SH-SY5Y (cell line): ENCODE data around the gene LRRC4B.

Experiments
- GATA2 ChIP-seq: IDR thresholded peaks from 2 replicates; pipeline ENCODE4 v1.6.1; 2011; ENCODE audit warnings: mild to moderate bottlenecking, low read depth, low read length
- GATA3 ChIP-seq: IDR thresholded peaks from 2 replicates; pipeline ENCODE4 v1.6.1; 2011; ENCODE audit warnings: low read depth, mild to moderate bottlenecking, low read length, moderate library complexity

Gene LRRC4B

DNA sequence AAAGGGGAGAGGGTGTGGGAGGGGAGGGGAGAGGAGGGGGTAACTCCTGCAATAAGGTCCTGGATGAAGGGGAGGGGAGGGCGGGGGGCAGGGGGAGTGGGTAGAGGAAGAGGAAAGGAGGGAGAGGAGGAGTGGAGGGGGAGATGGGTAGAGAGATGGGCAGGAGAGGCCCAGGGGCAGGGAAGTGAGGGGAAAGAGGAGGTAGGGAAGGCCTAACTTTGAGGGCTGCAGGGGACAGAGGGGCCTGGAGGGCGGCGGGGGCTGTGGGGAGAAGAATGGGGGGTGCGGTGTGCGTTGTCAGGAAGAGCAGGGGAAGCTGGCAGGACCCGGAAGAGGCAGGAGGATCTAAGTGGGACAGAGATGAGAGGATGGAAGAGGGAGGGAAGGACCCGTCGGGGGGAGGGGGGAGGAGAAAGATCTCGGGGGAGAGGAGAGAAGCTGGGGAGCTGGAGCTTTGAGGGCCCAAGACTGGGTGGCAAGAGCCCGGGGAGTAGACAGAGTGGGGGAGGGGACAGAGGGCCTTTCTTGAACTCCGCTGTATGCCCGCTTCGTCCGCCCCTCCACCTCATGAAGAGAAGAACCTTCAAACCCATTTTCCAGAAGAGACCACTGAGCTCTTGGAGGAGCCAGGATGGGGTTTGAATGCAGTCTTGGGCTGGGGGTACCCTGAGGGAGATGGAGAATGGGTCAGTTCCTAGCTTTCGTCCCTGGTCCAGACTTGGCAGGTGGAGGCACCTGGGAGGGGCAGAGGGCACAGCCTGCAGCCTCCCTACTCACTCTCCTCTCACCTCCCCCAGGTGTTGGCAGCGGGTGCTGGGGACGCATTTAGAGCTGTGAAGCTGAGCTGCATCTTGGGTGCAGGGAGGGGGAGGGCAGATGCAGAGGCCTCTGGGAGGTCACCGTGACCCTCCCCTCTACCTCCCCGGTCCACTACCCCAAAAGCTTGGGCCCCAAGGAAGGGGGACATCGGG lies 778 bp upstream of the LRRC4B start:
- TF ChIP-seq GATA2 (no peak), GATA3 (no peak)

DNA sequence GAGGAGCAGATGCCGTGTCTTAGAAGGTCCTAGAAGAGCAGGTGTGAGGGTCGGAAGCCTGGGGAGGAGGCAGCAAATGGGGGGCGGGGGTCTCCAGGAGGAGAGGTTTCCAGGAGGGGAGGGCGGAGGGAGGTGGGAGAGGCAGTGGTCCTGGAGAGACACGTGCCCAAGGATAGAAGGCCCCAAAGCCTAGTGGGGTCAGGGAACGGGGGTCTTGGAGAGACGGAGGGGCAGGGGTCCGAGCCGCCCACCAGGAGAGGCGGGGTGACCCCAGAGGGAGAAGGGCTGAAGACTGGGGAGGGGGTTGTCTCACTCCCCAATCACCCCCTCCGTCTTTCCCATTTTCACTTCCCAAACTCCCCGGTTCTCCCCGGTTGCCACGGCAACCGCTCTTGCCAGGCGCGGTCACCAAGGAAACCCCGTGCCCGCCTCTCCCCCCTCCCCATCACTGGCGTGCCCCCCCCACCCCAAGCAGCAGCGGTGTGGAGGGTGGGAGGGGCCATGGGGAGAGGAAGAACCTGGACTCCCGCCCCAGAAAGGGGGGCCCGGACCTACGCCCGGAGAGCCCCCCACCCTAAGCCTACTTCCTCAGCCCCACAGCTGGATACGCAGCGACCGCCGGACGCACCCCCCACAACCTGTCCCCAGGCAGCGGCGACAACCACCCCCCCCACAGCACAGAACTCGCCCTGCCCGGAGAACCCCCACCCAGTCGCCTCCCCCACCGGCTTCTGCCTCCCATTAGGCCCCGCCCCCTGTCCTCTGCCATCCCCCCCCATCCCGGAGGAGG lies 988 bp downstream of the LRRC4B start:
- TF ChIP-seq GATA2 (no peak), GATA3 (no peak)

DNA sequence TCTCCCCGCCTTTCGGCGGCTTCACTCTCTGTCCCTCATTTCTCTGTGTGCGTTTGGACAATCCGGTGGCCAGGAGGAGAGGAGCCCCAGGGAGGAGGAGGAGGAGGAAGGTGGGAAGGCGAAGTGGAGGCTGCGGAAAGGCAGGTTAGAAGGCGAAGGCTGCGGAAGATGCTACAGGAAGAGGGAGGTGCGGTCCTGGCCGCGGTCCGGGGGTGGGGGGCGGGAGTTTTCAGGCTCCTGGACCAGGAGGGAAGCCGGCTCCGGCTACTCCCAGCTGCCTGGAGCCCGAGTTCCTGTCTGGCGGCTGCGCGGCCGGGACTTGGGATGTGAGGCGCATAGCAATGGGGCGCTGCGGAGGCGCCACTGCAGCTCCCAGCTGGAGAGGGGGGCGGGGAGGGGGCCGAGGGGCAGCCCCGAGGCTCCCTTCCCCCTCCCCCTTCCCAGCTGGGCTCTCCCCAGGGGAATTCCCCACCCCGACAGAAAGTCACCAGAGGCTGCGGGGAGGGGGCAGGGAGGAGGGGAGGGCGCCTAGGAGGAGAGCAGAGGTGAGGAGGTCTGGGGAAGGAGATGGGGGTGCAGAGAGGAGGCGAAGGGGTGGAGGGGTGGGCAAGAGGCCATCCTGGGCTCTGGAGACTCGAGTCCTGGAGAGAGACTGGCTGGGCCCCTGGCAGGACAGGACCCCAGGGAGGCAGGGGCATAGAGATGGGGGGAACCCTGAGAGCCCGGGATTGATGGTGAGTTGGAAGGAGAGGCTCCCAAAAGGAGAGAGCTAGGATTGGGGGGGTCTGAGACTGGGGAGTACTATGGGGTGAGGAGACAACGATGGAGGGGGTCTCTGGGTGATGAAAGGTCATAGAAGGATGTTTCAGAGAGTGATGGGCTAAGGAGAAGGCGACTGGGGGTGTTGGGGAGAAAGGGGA lies 2.0 kb downstream of the LRRC4B start:
- TF ChIP-seq GATA3 (no peak), GATA2 (no peak)

DNA sequence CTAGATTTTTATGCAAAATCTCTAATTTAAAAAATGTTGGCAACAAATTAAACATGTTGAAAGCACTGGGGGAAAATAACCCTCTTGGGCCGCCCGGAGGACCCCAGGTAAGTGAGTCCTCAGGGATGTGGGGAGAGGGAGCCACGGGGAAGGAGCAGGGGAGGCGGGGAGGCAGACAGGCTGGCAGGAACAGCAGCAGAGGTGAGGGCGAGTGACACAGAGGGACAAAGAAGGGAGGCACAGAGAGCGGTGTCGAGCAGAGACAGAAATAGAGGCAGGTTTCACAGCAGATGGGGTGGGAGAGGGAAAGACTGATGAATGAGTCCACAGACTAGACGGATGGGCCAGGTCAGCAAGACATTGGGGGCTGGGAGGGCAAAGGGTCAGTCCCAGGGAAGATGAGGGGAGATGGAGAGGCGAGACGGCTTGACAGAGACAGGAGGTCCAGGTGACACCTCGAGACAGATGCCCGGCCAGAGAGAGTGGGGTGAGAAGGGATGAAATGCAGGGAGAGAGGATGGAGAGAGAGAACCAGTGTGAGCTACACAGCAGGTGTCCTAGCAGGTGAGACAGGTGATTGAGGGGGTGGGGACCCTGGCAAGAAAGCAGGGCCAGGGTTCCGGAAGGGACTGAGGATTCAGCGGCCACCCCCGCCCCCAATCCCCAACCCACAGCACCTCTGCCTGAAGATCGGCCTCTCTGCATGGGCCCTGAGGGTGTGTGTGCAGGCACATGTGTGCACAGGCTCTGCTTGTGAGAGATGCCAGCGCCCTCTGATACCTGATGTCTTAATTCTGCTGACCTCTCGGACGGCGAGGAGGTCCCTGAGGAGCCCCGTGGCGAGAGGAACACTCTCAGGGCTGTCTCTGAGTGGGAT lies 3.8 kb downstream of the LRRC4B start:
- TF ChIP-seq GATA2 = no peak
- TF ChIP-seq GATA3 = no peak

DNA sequence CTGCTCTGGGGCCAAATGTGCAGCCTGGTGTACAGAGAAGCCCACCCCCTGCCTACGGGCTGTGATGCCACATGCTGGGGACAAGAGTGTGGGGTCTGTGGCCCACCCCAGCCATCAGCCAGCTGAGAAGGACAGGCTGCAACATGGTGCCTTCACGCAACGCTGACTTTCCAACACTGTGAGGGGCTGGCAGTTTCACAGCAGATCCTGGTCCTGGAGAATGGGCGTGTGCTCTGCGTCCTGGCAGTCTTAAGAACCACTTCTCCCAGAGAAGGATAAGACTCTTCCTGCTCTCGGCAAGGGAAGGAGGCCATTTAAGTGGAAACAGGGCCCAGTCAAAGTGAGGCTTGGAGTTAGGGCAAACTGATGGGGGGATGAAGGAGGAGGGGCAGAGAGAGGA lies 4.6 kb downstream of the LRRC4B start:
- no peak for TF ChIP-seq GATA2
- no peak for TF ChIP-seq GATA3

DNA sequence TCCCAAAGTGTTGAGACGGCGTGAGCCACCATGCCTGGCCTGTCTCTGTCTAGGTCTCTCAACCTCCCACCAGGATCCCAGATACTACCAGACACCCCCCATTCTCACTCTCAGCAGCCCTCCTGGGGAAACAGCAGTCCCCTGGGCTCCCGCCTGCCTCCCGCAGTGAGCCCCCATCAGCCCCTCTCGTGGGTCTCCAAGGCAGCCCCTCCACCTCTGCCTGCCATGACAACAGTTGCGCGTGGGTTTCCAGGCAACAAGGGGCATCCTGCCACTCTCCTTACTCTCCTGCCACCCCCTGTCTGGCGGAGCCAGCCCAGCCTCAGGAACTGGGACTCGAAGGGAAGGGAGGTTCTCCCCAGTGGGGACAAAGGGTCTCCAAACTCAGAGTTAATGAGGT lies 5.2 kb downstream of the LRRC4B start:
- no peak for TF ChIP-seq GATA3
- no peak for TF ChIP-seq GATA2

DNA sequence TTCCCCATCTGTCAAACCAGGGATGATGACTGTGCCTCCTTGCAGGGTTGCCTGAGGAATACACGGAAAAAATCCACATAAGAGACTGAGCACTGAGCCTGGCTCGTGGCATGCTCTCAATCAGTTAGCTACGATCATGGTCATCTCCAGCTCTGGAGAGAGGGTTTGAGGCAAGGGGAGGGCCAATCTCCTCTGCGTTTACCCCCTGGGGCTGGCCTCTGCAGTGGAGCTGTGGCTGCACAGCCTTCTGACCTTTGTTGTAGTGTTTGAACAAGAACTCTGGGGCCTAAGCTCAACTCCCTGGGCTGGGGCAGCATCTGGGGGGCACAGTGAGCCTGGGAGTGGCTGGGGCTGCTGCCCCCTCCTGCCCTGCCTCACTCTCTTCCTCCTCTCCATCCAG lies 5.9 kb downstream of the LRRC4B start:
- no peak for TF ChIP-seq GATA2
- no peak for TF ChIP-seq GATA3

DNA sequence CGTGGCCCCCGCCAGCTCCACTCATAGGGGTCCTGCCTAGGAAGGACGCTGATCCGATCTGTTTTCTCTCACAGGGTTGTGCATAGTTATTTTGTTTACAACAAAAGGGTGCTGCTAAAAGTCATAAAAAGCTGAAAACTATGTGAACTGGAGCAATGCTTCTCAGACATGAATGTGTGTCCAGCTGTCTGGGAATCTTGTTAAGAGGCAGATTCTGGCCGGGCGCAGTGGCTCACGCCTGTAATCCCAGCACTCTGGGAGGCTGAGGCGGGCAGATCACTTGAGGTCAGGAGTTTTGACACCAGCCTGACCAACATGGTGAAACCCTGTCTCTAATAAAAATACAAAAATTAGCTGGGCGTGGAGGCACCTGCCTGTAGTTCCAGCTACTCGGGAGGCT lies 8.6 kb downstream of the LRRC4B start:
- no peak for TF ChIP-seq GATA3
- no peak for TF ChIP-seq GATA2

DNA sequence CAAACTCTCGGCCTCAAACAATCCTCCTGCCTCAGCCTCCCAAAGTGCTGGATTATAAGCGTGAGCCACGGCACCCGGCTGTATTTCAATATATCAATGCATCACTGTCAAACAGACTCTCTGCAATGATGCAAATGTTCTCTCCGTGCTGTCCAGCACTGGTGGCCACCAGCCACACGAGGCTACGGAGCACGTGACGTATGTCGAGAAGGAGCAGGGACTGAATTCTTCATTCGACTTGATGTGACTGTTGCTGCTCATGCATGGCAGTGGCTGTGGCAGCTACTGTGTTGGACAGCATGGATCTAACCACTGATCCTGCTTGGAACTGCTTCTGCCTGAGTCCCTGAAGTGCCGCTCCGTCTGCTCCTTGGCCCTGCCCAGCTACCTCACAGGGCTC lies 9.8 kb downstream of the LRRC4B start:
- TF ChIP-seq GATA2 (no peak), GATA3 (no peak)

DNA sequence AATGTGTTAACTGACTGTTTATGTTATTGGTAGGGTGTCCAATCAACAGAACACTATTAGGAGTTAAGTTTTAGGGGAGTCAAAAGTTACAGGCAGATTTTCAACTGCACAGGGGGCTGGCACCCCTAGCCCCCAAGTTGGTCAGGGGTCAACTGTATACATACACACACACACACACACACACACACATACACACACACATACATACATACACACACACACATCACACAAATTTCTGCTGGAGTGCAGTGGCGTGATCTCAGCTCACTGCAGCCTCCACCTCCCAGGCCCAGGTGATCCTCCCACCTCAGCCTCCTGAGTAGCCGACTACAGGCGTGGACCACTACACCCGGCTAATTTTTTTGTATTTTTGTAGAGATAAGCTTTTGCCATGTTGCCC lies 10.2 kb downstream of the LRRC4B start:
- TF ChIP-seq GATA2 = no peak
- no peak for TF ChIP-seq GATA3

DNA sequence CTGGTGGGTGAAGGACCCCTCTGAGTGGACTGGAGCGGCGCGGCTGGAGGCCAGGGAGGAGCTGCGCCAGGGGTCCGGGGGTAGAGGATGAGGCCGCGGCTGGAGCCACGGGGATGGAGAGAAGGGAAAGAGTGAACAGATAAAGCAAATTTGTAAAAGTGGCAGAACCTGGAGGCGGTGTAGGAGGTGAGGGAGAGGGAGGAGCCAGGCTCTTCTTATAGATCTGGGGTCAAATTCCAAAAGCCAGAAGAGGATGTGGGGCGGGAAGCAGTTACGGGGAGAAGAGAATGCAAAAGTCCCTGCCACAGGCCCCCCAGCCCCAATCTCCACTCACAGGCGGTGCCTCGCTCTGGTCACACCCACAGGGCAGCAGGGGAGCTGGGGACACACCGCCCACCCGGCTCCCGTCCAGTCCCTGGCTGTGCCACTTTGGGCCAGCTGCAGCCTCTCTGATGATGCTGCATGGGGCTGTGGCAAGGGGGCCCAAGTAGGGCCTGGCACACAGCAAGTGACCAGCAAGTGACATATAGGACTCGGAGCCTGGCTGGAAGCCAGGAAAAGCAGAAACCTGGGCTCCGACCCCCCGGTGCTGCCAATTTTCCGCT lies 11.1 kb downstream of the LRRC4B start:
- no peak for TF ChIP-seq GATA3
- no peak for TF ChIP-seq GATA2

DNA sequence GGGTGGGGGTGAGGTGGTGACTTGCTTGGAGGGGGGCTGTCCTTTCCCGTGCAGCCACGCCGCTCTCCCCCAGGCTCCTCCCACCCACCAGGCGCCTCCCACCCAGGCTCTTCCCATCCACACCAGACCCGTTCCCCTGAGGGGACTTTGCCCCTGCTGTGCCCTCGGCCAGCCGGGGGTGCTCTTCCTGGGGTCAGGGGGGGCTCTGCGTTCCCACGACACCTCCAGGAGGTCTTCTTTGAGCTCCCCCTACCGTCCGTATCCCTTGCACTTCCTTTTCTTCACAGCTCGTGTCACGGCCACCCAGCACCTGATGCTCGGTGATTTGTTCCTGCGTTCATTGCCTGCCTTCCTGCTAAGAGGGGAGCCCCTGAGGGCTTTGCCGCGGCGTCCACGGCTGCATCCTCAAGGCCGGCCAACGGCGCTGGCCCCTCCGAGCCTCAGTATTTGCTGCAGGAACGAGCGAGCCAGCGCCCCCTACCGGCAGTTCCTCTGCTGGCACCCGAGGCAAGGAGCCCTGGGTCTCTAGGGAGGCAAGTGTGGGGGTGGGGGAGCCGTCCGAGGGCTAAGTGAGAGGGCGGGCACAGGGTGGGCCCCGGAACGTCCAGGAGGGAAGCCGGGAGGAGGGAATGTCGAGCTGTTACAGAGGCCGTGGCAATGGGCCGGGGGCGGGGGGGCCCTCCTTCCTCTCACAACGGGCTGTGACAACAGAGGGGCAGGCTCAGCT lies 11.8 kb downstream of the LRRC4B start:
- no peak for TF ChIP-seq GATA3
- no peak for TF ChIP-seq GATA2
